PC-3 (cell line): ENCODE measurements around the gene ASCC2. TPM values are rescaled to one million over a fixed set of nuclear protein-coding genes. Genes with fewer than 3 reads are reported as not detected.

Experiments used
- ATAC-seq: fragments of 200-7000 bp; cut with Tn5 transposase; 2 replicates; pipeline ENCODE4 v1.9.1; 2020; ENCODE audit warnings: mild to moderate bottlenecking, moderate library complexity
- BruUV-seq: library from RNA; stranded (reverse); fragments of 400-500 nt; replicated peaks from 2 replicates; lab custom pipeline; 2021; lab: Mats Ljungman, UMichigan
- CTCF ChIA-PET: fragments of 300-600 bp; sonication (Branson Sonifier 250); formaldehyde crosslinking; loops from one replicate; lab custom pipeline; 2022; ENCODE audit warnings: antibody characterized with exemption; lab: Charles Lee
- POLR2A ChIA-PET: fragments of 300-600 bp; sonication (Branson Sonifier 250); formaldehyde crosslinking; loops from one replicate; lab custom pipeline; 2022; ENCODE audit warnings: antibody characterized with exemption; ENCODE audit not compliant: unreplicated experiment; lab: Charles Lee
- DNase-seq: peaks from one replicate; pipeline ENCODE4 v3.0.0-alpha.2; 2015
- H2AFZ ChIP-seq: fragments of 300-600 bp; sonication (generic); 2 replicates; pipeline ENCODE4 v1.6.0; 2016; ENCODE audit warnings: antibody characterized with exemption, low read length
- H3F3A ChIP-seq: fragments of 300-600 bp; sonication (generic); one replicate; pipeline ENCODE4 v1.6.0; 2017; ENCODE audit warnings: antibody characterized with exemption, low read length, control low read depth, mild to moderate bottlenecking; ENCODE audit not compliant: unreplicated experiment
- H3K27ac ChIP-seq: fragments of 300-600 bp; sonication (generic); 2 replicates; pipeline ENCODE4 v1.5.1; 2016; ENCODE audit warnings: mild to moderate bottlenecking, low read length
- H3K27me3 ChIP-seq: fragments of 300-600 bp; sonication (generic); 2 replicates; pipeline ENCODE4 v1.6.1; 2016; ENCODE audit warnings: low read length, mixed read lengths
- H3K36me3 ChIP-seq: fragments of 300-600 bp; sonication (generic); 2 replicates; pipeline ENCODE4 v1.6.1; 2016; ENCODE audit warnings: low read depth, mixed run types, low read length, mixed read lengths
- H3K4me1 ChIP-seq: fragments of 300-600 bp; sonication (generic); 2 replicates; pipeline ENCODE4 v1.5.1; 2016; ENCODE audit warnings: low read length; ENCODE audit not compliant: insufficient read depth
- H3K4me2 ChIP-seq: fragments of 300-600 bp; sonication (generic); 2 replicates; pipeline ENCODE4 v1.6.0; 2016; ENCODE audit warnings: low read length
- H3K4me3 ChIP-seq: fragments of 300-600 bp; sonication (generic); 2 replicates; pipeline ENCODE4 v1.5.1; 2016; ENCODE audit warnings: mild to moderate bottlenecking, low read length, mixed read lengths
- H3K79me2 ChIP-seq: fragments of 300-600 bp; sonication (generic); 2 replicates; pipeline ENCODE4 v1.6.1; 2017; ENCODE audit warnings: low read length, mixed read lengths
- H3K9ac ChIP-seq: fragments of 300-600 bp; sonication (generic); 2 replicates; pipeline ENCODE4 v1.6.0; 2016; ENCODE audit warnings: mild to moderate bottlenecking, low read length
- H3K9me2 ChIP-seq: fragments of 300-600 bp; sonication (generic); replicated peaks from 2 replicates; pipeline ENCODE4 v1.6.1; 2016; ENCODE audit warnings: mixed run types, low read length, mixed read lengths
- H3K9me3 ChIP-seq: fragments of 300-600 bp; sonication (generic); 2 replicates; pipeline ENCODE4 v1.6.1; 2016; ENCODE audit warnings: low read length, mixed read lengths
- H4K20me1 ChIP-seq: fragments of 300-600 bp; sonication (generic); 2 replicates; pipeline ENCODE4 v1.6.1; 2016; ENCODE audit warnings: low read length, mixed read lengths
- EZH2 ChIP-seq: fragments of 300-600 bp; sonication (generic); IDR thresholded peaks from one replicate; pipeline ENCODE4 v1.6.1; 2017; ENCODE audit warnings: antibody characterized with exemption, mild to moderate bottlenecking, low read length; ENCODE audit not compliant: unreplicated experiment
- EZH2phosphoT487 ChIP-seq: fragments of 300-600 bp; sonication (generic); IDR thresholded peaks from 2 replicates; pipeline ENCODE4 v1.6.1; 2018; ENCODE audit warnings: mild to moderate bottlenecking, antibody characterized with exemption, low read length, borderline replicate concordance
- intact Hi-C: fragments of 100-400 bp; cut with micrococcal nuclease; formaldehyde crosslinking; loops from 2 replicates; pipeline ENCODE4 v1.9.0; 2023
- total RNA-seq: library from RNA; depleted of rRNA; stranded (reverse); fragments of >200 nt; gene quantifications from 2 replicates; pipeline ENCODE4 v1.2.3, GENCODE V29; 2014
- TF ChIP-seq, protein P1 (sequence below): fragments of 300-600 bp; sonication (generic); conservative IDR thresholded peaks from 2 replicates; pipeline ENCODE4 v1.5.1; 2017; ENCODE audit warnings: antibody characterized with exemption, low read depth, mild to moderate bottlenecking, low read length

Gene ASCC2
- total RNA-seq, 1 experiment from 2014 or later, result 37.0 TPM

DNA sequence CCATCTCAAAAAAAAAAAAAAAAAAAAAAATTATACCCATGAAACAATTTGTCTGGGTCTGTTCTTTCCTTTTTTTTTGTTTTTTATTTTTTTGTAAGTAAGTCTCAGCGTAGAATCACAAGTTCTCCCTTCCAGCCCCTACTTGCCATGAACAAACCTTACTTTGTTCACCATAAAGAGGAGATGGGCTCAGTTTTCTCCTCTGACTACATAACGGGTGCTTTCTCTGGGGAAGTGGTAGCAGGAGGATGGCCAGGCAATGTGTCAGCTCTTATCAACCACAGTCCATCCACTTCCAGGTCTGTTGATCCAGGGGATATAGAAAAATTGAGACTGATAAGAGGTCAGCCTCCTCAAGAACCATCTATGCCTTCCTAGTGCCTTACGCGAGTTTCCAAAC, 11.0 kb downstream of the ASCC2 start:
- ChIA-PET CTCF (no interaction called here), POLR2A (no interaction called here)
- Histone ChIP-seq H3K4me3 (no peak overlapping the region), H3K27ac (no peak overlapping the region), H4K20me1 (no peaks in the 10 kb centered on the region), H3K36me3 (peaks cover 3% of the 10 kb centered on the region; the same call in 1 of the 2 replicates), H3K9me2 (no peaks in the 10 kb centered on the region), H3F3A (no peaks in the 10 kb centered on the region), H3K9me3 (no peaks in the 10 kb centered on the region), H3K9ac (no peak overlapping the region), H3K79me2 (no peaks in the 10 kb centered on the region), H3K4me2 (no peak overlapping the region), H3K4me1 (peaks cover 13% of the 10 kb centered on the region), H2AFZ (no peak overlapping the region), H3K27me3 (no peaks in the 10 kb centered on the region)
- intact Hi-C loops, result no loop called here
- DNase-seq, result no peak
- no peak for TF ChIP-seq EZH2
- no peak for TF ChIP-seq EZH2phosphoT487
- TF ChIP-seq, protein P1, sequence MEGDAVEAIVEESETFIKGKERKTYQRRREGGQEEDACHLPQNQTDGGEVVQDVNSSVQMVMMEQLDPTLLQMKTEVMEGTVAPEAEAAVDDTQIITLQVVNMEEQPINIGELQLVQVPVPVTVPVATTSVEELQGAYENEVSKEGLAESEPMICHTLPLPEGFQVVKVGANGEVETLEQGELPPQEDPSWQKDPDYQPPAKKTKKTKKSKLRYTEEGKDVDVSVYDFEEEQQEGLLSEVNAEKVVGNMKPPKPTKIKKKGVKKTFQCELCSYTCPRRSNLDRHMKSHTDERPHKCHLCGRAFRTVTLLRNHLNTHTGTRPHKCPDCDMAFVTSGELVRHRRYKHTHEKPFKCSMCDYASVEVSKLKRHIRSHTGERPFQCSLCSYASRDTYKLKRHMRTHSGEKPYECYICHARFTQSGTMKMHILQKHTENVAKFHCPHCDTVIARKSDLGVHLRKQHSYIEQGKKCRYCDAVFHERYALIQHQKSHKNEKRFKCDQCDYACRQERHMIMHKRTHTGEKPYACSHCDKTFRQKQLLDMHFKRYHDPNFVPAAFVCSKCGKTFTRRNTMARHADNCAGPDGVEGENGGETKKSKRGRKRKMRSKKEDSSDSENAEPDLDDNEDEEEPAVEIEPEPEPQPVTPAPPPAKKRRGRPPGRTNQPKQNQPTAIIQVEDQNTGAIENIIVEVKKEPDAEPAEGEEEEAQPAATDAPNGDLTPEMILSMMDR, result no peak
- no peak for ATAC-seq
- BruUV-seq, result no TSS peak

DNA sequence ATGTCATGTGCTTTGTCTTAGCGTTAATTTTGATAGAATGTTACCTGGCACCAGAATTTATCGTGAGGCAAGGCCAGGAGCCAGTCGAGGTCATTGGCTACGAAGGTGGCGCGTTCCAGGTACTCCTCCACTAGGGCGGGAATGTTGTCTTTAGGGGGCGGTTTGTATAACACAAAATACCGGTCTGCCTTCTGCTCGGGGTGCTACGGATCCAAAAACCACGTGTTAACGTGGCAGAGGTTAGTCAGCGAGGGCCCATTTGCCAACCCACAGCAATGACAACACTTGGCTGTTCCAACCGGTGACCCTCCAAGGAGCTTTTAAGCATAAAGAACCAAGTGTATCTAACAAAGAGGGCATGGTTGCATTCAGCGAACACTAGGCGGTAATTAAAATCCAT, 12.5 kb downstream of the ASCC2 start:
- no peak for TF ChIP-seq EZH2phosphoT487
- TF ChIP-seq EZH2, result no peak
- TF ChIP-seq, protein P1, result no peak
- ChIA-PET CTCF (no interaction called here), POLR2A (no interaction called here)
- DNase-seq (no peak), ATAC-seq (no peak)
- H3K27me3 ChIP-seq, result no peaks in the 10 kb centered on the region
- no peaks in the 10 kb centered on the region for H3F3A ChIP-seq
- no peak overlapping the region for H3K9ac ChIP-seq
- intact Hi-C loops, result no loop called here
- no peak overlapping the region for H3K27ac ChIP-seq
- no TSS peak for BruUV-seq
- no peaks in the 10 kb centered on the region for H4K20me1 ChIP-seq
- H3K4me3 ChIP-seq, result no peak overlapping the region
- H3K79me2 ChIP-seq, result no peaks in the 10 kb centered on the region
- no peaks in the 10 kb centered on the region for H3K9me3 ChIP-seq
- H3K4me2 ChIP-seq, result no peak overlapping the region
- peaks cover 18% of the 10 kb centered on the region for H3K4me1 ChIP-seq
- no peak overlapping the region for H2AFZ ChIP-seq
- no peaks in the 10 kb centered on the region for H3K9me2 ChIP-seq
- H3K36me3 ChIP-seq, result 0 out of 2 replicates have a peak, but pooled peaks cover 6% of the 10 kb centered on the region

DNA sequence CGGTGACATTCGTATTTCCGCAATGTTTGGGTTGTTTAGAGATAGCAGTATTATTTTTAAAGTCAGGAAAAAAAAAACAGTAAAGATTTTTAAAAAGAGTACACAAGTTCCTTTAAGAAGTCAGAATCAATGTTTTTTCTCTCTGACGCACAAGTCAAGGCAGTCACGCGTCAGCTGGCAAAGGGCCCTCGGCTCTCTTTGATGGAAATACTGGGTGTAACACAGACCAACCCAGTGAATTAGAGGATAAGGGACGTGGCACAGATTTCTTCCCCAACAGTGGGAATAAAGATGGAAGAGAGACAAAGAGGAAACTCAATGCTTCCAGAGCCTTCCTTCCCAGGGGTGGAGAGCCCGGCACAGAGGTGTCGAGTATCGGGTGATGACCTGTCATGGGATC, 13.4 kb downstream of the ASCC2 start:
- no TSS peak for BruUV-seq
- ChIA-PET POLR2A (no interaction called here), CTCF (no interaction called here)
- peaks cover 15% of the 10 kb centered on the region for H3K4me1 ChIP-seq
- no peaks in the 10 kb centered on the region for H4K20me1 ChIP-seq
- intact Hi-C loops, result no loop called here
- no peak overlapping the region for H3K9ac ChIP-seq
- H3K4me3 ChIP-seq, result no peak overlapping the region
- no peaks in the 10 kb centered on the region for H3K27me3 ChIP-seq
- TF ChIP-seq, protein P1, result no peak
- TF ChIP-seq EZH2, result no peak
- no peak for TF ChIP-seq EZH2phosphoT487
- DNase-seq, result no peak
- no peak overlapping the region for H3K4me2 ChIP-seq
- H3K79me2 ChIP-seq, result no peaks in the 10 kb centered on the region
- no peak overlapping the region for H3K27ac ChIP-seq
- H3K36me3 ChIP-seq, result peaks cover 8% of the 10 kb centered on the region; the same call in 1 of the 2 replicates
- no peaks in the 10 kb centered on the region for H3K9me3 ChIP-seq
- ATAC-seq, result no peak
- no peaks in the 10 kb centered on the region for H3F3A ChIP-seq
- no peaks in the 10 kb centered on the region for H3K9me2 ChIP-seq
- H2AFZ ChIP-seq, result no peak overlapping the region
